Tibial nerve (tissue), 4 donors: ENCODE measurements around the gene GSX1.

Source experiments
- EP300 ChIP-seq, 2 donors: sonication (generic); formaldehyde crosslinking; IDR thresholded peaks; one replicate each; pipeline ENCODE4 v1.6.1; 2017; ENCODE audit warnings: antibody characterized with exemption in 2 of 2, mild to moderate bottlenecking in 1 of 2
- POLR2A ChIP-seq, 2 donors: fragments of 450-650 bp; IDR thresholded peaks; one replicate each; pipeline ENCODE4 v1.6.1; 2017; ENCODE audit warnings: antibody characterized with exemption in 2 of 2, mild to moderate bottlenecking in 2 of 2, moderate library complexity in 2 of 2
- TF ChIP-seq, protein P1 (sequence below), 5 experiments: fragments of 200-600 bp in 3 of 5; fragments of 450-650 bp in 2 of 5; sonication (generic) in 3 of 5; IDR thresholded peaks; one replicate each; pipeline ENCODE4 v1.5.1; 2016 to 2019; ENCODE audit warnings: antibody characterized with exemption in 5 of 5, mild to moderate bottlenecking in 3 of 5, moderate library complexity in 2 of 5

DNA sequence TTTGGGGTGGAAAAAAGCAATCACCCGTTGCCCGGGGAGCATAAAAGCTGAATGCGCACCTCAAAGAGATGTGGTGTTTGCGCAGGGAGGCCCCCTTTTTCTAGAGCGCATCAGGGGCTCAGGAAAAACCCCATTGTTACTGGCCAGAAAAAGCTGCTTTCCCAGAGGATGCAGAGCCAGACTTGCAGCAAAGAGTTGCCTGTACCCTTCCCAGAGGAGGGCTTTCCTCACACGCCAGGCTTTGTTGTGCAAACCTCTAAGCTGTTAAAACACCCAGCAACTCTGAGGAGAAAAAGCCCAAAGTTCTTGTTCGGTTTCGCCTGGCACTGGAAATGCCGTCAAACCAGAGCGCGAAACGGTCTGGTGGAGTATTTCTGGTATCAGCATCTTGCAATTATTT lies 29.3 kb downstream of the GSX1 start:
- TF ChIP-seq, protein P1, sequence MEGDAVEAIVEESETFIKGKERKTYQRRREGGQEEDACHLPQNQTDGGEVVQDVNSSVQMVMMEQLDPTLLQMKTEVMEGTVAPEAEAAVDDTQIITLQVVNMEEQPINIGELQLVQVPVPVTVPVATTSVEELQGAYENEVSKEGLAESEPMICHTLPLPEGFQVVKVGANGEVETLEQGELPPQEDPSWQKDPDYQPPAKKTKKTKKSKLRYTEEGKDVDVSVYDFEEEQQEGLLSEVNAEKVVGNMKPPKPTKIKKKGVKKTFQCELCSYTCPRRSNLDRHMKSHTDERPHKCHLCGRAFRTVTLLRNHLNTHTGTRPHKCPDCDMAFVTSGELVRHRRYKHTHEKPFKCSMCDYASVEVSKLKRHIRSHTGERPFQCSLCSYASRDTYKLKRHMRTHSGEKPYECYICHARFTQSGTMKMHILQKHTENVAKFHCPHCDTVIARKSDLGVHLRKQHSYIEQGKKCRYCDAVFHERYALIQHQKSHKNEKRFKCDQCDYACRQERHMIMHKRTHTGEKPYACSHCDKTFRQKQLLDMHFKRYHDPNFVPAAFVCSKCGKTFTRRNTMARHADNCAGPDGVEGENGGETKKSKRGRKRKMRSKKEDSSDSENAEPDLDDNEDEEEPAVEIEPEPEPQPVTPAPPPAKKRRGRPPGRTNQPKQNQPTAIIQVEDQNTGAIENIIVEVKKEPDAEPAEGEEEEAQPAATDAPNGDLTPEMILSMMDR (IDR thresholded peaks at IDR 0.05), result no peak
- no peak for TF ChIP-seq EP300 (IDR thresholded peaks at IDR 0.05)
- no peak for TF ChIP-seq POLR2A (IDR thresholded peaks at IDR 0.05)
